Activated CD8-positive, alpha-beta memory T cell treated with anti-CD3 and anti-CD28 coated beads, Interleukin-2, amount 50 U/mL, for 1 hour (primary cell): ENCODE measurements around the gene ITIH6.

Source experiments
- DNase-seq: peaks from one replicate; pipeline ENCODE4 v3.0.0-alpha.2; 2020; ENCODE audit errors: extremely low read depth

The ITIH6 gene

GRCh38 chrX:54715621-54716020 is 82.4 kb downstream of the ITIH6 start:
- DNase-seq = no peak

DNA sequence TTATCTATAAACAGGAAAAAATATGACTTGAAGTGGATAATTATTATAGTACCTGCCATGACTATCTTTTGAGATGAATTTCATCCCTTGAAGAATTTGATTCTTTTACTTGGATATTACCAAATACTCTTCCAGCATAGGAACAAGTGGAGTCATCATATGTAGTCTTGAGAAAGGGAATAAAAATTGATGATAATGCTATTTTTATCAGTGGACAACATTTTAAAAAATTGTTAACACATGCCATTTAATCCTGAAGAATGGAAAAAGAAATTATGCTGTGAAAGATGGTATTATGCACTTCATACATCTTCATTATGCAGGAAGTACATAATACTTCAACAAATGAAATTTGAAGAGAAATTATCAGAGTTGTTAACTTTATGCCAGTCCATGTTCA is 83.6 kb downstream of the ITIH6 start:
- DNase-seq = no peak

- no peak for DNase-seq
Observed at GRCh38 chrX:54711735-54712134, 86.3 kb downstream of the ITIH6 start.

GRCh38 chrX:54710920-54711319 is 87.1 kb downstream of the ITIH6 start:
- DNase-seq = no peak

DNA sequence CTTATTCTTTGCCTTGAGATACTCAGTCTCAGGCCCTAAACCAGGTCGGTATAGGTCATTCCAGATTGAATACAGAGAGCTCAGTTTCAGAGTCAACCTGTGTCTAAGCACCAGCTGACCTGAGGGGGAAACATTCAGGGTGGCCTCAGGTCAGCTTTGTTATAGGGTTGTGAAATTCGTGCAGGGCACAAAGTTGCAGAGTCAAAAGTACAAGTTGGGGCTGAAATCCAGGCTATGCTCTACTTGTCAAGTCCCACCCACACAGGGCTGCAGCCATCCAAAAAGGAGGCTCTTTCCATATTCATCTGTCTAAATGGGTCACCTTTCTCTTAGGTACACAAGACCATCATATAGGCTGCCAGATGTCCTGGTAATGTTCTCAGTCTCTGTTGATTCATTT is 89.7 kb downstream of the ITIH6 start:
- no peak for DNase-seq
